CD4-positive, alpha-beta T cell treated with Interleukin-15 for 1 hour (primary cell): ENCODE measurements around the gene CDCA8.
"Not testable (repeated sequence)": the region's sequence is repeated elsewhere in the genome, so short reads cannot be mapped to it uniquely, and the experiment has no call there.

Experiments used
- DNase-seq: peaks from one replicate; pipeline ENCODE4 v3.0.0-alpha.2; 2020

Gene CDCA8

DNA sequence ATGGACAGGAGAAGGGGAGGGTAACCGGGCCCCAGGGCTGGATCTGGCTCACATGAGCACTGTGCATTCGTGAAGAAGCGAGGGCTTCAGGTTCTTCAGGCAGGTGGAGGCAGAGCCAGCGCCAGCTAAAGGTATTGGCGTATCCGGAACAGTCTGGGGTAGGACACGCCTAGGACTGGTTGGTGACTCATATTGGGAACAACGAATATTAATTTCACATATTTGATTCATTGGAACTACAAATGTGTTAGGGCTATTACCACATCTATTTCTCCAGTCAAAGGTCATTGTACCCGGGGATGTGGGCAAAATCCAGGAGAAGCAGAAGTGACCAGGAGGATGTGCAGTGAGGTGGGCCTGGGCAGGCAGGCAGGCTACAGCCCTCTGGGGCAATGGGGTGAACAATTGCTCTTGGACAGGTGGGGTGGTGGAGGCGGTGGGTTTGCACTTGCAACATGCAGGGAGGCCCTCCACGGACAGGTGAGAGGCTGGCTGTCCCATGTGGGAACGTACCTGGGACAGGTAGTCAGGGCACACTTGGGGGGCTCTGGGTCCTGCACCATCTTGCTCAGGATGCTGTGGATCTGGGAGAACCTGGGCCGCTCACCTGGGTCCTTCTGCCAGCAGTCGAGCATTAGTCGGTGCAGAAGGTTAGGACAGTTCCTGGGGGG is 26.7 kb downstream of the CDCA8 start:
- DNase-seq, result no peak

- DNase-seq, result no peak
These were observed 27.4 kb downstream of the CDCA8 start for GRCh38 chr1:37719572-37720195.

DNA sequence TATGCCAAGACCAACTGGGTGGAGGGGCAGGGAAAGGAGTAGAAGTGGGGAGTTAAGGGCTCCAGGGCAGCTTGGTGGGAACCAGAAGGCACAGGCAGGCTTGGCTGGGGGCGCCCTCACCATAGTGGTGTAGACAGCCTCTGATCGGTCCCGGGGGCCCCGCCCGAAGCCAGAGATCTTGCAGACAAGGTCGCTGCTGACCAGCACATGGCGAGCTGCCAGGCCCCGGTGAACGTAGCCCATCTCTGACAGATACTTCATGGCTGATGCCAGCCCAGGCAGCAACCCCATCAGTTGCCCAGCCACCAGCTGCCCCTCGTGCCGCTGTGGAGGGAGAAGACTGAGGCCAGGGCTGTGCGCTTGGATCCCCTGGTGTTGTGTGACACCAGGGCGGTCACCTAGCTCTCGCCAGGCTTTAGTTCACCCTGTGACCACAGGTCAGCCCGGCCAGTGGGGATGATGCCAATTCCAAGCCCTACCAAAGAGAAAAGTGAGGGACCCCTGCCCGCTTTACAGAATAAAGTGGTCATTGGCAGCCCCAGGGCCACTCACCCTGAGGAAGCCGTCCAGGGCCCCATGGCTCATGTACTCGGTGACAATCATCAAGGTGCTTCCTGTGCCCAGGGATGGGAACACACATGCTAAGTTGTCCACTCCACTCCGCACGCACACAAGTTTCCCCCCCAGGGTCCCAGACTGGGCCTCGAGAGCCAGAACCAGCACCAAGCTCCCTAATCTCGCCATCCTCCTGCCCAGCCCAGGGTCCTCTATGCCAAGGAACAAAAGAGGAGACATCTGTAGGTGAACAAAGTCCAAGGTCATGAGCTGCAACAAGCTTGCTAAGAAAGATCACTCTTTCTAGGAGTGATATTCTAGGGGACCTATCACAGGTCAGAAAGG is 28.2 kb downstream of the CDCA8 start:
- no peak for DNase-seq

- DNase-seq, result no peak
These were observed 29.2 kb downstream of the CDCA8 start for GRCh38 chr1:37721565-37721964.

DNA sequence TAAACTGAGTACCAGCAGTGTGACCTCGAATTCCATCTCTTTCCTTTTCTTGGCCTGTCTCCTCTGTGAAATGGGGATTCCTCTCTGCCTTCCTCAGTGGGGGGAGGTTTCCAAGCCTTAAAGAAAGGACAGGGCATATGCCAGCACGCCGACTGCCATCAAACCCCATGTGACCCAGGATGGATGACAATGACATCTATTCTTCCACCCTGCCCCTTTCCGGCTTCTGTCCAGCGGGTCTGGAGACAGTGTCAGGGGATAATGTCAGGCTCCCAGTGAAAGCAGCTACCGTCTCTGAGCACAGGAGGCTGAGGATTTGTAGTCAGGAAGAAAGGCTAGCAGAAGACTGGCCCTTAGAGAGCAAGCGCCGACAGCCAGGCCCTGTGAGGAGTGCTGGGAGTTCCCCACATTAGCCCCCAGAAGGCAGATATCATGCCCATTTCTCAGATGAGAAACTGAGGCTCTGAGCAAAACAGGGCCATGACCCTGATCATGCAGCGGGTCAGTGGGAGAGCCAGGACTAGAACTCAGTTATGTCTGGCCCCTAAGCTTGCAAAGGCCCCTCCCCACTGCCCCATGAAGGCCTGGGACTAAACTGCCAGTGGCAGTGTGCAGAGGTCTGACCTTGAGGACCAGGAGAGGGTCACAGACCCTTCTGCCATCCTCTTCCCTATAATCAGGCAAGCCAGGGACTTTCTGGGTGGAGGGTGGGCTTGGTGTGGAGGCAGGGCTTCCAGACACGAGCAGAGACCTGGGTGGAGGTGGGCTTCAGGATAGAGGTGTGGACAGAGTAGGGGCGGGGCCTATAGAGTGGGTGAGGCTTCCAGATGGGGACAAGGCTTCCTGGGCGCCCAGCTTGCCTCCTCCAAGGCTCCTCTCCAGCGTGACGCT is 30.1 kb downstream of the CDCA8 start:
- DNase-seq, result no peak

- DNase-seq, result no peak
These were observed 30.7 kb downstream of the CDCA8 start for GRCh38 chr1:37723072-37723389.

DNA sequence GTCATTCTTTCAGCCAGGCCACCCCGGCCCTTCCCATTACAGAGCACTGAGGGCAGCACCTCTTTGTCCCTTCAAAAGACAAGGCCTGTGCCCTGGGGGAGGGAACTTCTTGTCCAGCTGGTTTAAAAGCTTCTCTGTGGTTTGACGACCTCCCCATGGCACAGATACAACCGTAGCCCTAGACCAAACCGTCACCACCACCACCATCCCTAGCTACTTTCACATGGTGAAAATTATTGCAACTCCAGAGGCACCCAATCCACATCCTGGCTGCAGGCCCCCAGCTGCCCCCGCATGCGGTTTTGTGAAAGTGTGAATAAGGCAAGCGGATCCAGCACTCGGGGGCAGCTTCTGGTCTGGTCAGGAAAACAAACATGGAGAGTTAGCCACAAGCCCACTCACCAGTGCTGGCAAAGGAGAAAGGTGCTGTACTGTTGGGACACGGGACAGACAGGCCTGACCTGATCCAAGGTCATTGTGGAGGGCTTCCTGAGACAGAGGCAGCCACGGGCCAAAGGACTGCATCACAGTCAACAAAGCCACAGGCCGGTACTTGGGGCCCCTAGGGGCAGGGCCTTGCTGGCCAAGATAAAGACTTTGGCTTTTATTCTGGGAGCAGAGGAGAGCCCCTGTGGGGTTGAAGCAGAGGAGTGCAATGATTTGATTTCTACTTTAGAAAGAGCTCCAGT is 31.2 kb downstream of the CDCA8 start:
- no peak for DNase-seq

DNA sequence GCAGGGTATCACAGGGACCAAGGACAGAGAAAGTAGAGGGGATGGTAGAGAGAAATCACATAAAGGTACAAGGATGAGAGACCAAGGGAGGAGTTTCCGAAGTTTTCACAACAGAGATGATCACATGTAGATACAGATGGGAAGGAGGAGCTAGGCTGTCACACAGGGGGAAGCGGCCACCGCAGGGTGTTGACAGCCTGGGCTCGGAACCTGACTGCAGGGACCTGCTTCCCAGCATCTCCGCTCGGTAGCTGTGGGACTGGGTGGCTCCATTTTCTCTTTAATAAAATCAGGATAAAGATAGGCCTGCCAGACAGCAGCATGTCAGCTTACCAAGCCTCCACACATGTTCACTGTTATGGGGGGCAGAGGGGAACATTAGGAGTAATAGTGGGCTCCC is 32.3 kb downstream of the CDCA8 start:
- no peak for DNase-seq

GRCh38 chr1:37725851-37726613 is 33.7 kb downstream of the CDCA8 start:
- no peak for DNase-seq

- no peak for DNase-seq
These were observed 34.7 kb downstream of the CDCA8 start for GRCh38 chr1:37726751-37727585.

DNA sequence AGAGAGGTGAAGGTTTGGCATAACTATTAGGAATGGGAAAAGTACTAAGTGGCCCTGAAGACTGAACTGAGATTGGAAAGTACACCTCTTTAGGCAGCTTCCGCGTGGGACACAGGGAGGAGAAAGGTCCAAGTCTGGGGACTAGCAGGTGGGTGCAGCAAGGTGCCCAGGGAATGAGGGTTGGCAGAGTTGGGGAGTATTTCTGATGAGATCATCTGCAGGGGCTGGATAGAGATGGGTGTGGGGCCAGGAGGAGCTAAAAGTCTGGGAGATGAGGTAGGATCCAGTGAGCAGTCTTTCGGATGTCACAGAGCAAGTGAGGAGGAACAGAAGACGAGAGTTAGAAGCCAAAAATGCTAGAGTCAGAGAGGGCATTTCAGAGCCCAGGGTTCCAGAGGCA is 36.1 kb downstream of the CDCA8 start:
- no peak for DNase-seq

GRCh38 chr1:37730376-37730775 is 38.1 kb downstream of the CDCA8 start:
- no peak for DNase-seq

GRCh38 chr1:37731312-37732019 is 39.1 kb downstream of the CDCA8 start:
- no peak for DNase-seq

DNA sequence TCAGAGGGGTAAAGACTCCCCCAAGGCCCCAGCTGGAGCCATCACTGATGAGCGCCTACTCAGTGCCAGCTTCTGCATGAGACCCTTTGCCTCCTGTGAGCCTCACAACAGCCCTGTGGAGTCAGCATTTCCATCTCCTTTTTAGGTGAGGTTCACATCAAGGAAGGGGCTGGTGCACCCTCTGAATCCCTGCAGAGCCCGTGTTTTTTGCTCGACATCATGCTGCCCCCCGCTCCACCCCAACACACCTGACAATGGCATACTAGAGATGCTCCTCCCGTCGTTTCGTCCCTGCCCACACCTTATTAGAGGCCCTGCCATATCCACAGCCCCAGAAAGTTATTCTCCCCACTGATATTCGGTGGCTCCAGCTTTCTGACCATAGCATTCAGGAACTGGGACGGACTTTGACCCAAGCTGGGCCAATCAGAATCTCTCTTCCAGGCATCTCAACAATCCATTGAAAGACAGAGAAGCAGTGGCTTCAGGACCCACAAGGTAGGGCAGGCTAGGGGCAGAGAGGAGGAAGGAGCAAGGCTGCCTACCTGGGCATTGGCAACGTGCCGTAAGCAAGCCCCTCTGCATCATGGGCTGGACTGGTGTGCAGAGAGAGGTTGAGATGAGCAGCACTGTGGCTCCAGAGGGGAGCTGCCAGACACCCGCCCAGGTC is 39.9 kb downstream of the CDCA8 start:
- DNase-seq, result no peak

DNA sequence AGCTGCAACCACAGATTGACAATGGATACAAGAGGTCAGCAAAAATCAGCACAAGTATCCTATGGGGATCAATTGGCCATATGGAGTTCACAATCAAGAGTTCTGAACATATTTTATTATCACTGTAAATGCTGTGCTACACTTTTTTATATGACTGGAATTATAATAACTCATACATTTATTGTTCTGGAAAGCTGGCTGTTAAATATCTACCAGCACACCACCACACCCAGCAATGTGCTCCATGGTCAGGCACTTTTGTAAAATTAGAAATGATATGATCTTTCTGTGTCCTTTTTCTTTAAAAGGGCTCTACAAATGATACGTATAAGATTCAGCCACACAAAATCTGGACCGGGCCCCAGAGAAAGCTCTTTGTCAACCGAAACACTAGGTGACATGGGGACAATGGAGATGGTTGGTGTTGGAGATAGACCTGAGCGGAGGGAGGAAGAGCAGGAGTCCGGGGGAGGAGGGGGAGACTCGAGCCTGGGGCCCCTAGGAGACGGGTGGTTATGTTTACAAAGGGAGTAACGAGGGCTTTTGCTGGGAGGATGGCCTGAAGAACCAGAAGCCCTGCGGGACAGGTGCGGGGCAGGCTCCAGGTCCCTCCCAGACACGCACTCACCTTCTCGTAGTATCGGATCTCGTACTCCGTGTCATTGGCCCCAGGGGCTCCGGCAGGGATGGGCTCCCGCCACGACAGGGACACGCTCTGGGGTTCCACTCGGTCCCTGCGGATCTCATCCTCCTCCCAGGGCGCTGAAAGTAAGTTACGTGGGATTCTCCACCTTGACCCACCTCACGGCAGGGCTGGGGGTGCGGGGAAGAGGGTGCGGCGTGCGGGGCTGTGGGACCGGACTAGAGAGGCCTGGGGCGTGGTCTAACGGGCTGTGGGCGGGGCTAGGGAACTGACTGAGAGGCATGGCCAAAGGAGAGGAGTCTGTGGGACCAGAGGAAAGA is 42.6 kb downstream of the CDCA8 start:
- no peak for DNase-seq

DNA sequence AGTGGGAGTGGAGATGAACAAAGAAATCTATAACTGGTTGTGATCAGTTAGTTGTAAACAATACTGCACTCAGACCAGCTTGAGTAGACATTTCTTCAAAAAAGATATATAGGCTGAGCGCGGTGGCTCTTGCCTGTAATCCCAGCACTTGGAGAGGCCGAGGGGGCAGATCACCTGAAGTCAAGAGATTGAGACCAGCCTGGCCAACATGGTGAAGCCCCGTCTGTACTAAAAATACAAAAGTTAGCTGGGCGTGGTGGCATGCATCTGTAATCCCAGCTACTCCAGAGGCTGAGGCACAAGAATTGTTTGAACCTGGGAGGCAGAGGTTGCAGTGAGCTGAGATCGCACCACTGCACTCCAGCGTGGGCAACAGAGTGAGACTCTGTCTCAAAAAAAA is 45.7 kb downstream of the CDCA8 start:
- not testable (repeated sequence) for DNase-seq

- not testable (repeated sequence) for DNase-seq
These were observed 46.3 kb downstream of the CDCA8 start for GRCh38 chr1:37738619-37739018.

DNA sequence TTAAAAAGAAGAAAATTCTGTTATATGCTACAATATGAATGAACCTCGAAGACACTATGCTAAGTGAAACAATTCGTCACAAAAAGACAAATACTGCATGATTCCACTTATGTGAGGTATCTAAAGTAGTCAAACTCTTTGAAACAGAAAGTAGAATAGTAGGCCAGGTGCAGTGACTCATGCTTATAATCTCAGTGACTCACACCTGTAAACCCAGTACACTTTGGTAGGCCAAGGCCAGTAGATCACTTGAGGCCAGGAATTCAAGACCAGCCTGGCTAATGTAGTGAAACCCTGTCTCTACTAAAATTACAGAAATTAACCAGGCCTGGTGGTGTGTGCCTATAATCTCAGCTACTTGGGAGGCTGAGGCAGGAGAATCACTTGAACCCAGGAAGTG is 46.9 kb downstream of the CDCA8 start:
- no peak for DNase-seq
